GM20431 (cell line): ENCODE measurements around the gene TNPO1.

Source experiments
- in situ Hi-C: fragments of 300-500 bp; cut with MseI, MboI; formaldehyde crosslinking; loops from one replicate; pipeline ENCODE4 v1.15.0; 2020; ENCODE audit warnings: low sequenced_read_pairs; ENCODE audit not compliant: unreplicated experiment

Gene TNPO1

GRCh38 chr5:72817671-72818266 is 1.3 kb downstream of the TNPO1 start:
- in situ Hi-C loops: no loop called here

- in situ Hi-C loops: no loop called here
Measured at GRCh38 chr5:72818866-72819534, 2.5 kb downstream of the TNPO1 start.

DNA sequence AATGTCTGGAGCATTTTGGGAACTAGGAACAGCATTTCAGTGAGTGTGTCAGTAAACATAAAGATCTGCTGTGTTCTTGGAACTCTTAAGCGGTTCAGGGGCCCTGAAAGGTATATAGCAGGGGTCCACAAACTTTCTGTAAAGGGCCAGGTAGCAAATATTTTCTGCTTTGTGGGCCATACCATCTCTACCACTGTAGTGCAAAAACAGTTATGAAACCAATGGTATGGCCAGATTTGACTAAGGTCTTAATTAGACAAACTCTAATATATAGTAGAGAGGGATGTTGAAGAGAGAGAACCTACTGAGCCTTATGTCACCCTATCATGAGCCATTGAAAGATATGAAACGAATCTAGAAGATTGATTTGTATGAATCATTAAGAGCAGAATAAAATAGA is 5.3 kb downstream of the TNPO1 start:
- in situ Hi-C loops: no loop called here

DNA sequence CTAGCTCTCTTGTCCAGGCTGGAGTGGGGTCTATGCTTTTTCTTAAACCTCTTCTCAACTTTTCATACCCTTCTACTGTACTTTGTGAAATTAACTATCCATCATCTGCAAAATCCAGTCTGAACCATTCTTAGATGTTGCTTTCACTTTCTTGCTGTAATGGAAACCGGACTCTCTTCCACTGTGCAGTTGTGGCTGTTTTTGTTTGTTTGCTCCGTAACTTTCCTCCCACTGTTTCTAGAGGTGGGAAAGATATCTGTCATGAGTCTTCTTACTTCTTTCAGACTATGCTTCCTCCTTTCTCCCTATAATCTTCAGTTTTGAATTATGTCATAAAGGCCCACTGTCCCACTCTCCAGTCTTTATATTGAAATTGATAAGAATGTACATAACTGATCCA is 6.5 kb downstream of the TNPO1 start:
- in situ Hi-C loops: no loop called here

DNA sequence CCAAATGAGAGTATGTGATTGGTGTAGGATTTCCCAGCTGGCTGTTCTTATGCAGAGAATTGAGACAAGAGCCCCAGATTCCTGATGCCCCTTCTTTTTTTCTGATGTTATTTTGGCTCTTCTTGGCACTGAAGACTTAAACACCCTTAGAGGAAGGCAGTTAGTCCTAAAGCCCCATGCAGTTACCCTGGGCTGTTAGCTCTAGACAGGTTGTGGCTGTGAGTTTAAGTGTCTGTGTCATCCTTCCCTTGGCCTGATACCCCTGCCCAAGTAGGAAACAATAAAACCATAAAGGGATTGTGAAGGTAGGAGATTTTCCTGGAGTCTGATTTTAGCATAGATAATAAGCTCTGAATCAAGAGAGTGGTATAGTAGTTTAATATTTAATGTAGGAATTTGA is 13.2 kb downstream of the TNPO1 start:
- in situ Hi-C loops: no loop called here

GRCh38 chr5:72830362-72830761 is 13.9 kb downstream of the TNPO1 start:
- in situ Hi-C loops: no loop called here

DNA sequence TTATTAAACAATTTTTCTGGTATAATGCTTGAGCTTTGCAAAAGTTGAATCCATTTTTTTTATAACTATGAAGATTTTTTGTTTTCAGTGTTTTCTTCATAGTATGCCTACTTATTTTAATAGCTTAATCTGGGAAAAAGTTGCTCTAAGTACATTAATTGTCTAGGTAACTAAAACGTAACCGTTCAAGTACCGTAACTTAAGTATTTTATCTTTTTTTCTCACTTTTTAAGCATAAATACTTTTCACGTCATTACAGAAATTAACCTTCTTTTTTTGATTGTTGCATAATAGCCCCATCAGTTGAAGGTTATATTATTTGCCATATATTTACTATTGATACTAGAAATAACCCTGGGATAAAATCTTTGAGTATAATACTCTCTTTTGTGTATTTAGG is 15.2 kb downstream of the TNPO1 start:
- in situ Hi-C loops: no loop called here

- in situ Hi-C loops: no loop called here
Measured at GRCh38 chr5:72834924-72835323, 18.5 kb downstream of the TNPO1 start.

DNA sequence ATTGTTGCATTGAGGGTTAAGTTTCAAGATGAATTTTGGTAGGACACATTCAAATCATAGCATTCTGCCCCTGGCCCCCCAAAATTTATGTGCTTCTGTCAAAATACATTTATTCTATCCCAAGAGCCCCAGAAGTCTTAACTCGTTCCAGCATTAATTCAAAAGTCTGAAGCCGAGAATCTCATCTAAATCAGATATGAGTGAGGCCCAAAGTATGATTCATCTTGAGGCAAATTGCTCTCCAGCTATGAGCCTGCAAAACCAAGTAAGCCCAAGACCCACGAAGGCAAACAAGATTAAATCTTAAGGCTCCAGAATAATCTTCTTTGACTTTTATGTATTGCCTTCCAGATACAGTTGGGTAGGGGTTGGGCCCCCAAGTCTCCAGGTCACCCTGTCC is 19.2 kb downstream of the TNPO1 start:
- in situ Hi-C loops: no loop called here

DNA sequence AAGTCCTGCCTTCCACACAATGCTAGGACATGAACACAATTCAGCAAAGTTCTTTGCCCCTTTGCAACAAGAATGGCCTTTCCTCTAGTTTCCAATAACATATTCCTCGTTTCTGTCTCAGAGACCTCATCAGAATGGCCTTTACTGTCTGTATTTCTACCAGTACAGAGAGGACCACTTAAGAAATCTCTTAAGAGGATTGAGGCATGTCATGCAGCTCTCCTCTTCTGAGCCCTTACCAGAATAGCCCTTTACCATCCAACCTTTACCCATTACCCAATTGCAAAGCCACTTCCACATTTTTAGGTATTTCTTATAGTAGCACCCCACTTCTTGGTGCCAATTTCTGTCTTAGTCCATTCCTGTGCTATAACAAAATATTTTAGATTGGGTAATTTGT is 20.3 kb downstream of the TNPO1 start:
- in situ Hi-C loops: no loop called here

DNA sequence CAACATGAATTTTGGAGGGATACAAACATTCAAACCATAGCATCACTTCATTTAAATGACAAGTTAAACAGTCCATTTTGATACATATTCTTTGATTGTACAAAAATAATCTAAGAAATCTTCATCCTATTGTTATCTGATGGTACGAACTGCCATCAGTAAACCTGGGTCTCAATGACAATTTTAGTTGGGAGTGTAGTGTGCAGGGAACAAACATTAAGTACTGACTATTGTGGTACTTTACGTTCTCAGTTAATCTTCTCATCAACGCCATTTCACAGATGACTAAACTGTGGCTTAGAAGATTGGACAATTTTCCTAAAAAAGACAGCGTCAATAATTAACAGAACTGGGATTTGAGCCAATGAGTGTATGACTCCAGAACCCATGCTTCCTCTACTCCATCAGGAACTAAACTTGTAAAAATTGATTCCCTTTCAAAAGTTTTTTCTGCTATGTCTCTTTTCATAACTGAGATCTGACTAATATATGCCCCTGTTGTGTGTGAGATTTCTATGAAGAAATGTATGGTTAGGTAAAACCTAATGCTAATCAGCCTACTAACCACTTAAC is 21.1 kb downstream of the TNPO1 start:
- in situ Hi-C loops: no loop called here

GRCh38 chr5:72840041-72840440 is 23.6 kb downstream of the TNPO1 start:
- in situ Hi-C loops: no loop called here

- in situ Hi-C loops: no loop called here
Measured at GRCh38 chr5:72841756-72842535, 25.5 kb downstream of the TNPO1 start.

- in situ Hi-C loops: no loop called here
Measured at GRCh38 chr5:72842816-72843215, 26.4 kb downstream of the TNPO1 start.

DNA sequence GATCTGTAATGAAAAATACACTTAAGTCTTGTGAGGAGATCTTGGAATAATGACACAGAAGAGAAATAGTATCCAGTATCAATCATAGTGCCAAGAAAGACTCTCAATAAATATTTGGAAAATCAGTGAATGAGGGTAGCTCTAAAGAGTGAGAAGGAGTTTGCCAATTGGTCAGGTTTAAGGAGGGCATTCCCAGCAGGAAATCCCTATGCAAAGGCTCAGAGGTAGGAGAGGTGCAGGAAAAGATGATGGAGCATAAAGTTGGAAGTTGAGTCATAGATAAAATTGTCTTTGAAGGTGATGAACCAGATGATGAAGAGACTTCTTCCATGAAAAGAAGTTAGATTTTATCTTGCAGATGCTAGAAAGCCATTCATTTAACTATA is 27.8 kb downstream of the TNPO1 start:
- in situ Hi-C loops: no loop called here

- in situ Hi-C loops: no loop called here
Measured at GRCh38 chr5:72845889-72846288, 29.4 kb downstream of the TNPO1 start.

DNA sequence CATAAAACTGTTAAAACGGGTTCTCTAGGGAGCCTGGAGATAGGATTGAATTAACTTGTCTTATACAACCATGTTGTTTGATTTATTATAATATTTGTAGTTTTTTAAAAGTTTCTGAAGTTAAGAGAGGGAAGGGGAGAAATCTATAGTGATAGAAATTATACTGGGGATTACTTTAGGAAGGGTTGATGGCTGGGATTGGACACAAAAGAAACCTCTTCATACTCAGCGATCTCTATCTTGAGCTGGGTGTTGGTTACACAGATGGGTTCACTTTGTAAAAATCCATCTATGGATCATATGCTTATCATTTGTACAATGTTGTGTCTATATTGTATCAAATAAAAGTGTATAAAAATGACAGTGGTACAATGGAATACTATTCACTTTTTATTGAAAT is 30.0 kb downstream of the TNPO1 start:
- in situ Hi-C loops: no loop called here

- in situ Hi-C loops: no loop called here
Measured at GRCh38 chr5:72847439-72847838, 31.0 kb downstream of the TNPO1 start.

DNA sequence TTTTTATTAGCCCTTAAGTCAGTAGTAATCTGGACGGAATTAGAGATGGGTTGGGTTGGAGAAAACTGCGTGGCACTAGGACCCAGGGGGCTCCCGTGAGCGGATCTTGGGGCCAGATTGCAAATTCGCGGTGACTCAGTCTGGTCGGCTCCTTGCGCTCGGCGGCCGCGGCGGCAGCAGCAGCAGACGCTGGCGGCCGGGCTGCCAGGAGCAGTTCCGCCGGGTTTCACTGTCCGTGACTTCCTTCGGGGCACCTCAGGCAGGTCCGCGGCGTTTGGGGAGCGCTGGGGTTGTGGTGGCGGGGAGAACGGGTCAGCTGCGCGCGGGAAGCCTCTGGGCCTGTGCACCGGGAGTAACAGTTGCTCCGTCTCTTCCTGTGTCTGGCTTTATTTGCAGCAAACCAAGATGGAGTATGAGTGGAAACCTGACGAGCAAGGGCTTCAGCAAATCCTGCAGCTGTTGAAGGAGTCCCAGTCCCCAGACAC is 31.6 kb downstream of the TNPO1 start:
- in situ Hi-C loops: no loop called here

DNA sequence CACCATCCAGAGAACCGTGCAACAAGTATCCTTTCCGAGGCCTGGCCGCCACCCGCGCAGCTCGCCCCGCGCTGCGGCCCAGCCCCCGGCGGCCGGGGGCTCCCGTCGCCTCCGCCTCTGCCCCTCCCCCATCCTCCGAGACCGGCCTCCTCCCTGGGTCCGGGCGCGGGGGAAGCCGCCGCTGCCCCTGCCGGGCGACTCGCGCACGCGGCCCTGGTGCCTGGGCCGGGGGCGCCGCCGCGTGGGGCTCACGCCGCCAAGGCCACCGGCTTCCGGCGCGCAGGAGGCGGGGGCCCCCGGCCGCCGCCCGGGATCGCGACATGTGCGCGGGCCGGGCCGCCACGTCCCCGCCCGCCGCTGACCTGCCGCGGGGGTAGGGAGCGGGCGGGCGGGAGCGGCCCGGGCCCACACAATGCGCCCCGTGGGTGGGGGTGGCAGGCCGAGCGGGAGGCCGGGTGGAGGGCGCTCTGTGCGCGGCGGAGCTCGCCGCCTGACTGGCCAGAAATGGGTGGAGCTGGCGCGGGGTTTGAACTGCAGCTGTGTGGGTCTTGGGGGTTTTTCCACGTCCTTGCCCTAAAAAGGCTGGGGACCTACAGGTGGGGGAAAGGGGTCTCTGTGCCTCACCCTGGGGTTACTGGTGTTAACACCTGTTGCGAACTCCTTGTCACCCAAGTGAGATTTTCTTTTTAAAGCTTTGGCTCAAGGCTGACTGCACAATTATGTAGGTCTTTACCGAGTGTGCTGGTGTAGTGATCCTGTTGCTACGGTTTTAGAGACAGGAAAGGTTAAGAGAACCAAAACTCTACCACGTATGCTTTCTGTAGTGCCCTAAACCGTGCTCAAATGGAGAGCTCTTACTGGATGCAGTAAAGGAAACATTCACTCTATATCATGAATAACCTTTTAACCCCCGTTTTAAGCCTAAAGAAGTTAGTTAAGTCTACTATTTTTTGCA is 32.3 kb downstream of the TNPO1 start:
- in situ Hi-C loops: no loop called here
